Measurements from ENCODE around the gene SYT15.

- TF ChIP-seq POLR2A (IDR thresholded peaks at IDR 0.05) (no peak), CTCF (IDR thresholded peaks at IDR 0.05) (no peak)
These were observed 21.4 kb upstream of the SYT15 start for GRCh38 chr10:46557319-46558121.

Data from Peyer's patch (tissue), 4 donors.